ENCODE results near the gene APC.

The APC gene

DNA sequence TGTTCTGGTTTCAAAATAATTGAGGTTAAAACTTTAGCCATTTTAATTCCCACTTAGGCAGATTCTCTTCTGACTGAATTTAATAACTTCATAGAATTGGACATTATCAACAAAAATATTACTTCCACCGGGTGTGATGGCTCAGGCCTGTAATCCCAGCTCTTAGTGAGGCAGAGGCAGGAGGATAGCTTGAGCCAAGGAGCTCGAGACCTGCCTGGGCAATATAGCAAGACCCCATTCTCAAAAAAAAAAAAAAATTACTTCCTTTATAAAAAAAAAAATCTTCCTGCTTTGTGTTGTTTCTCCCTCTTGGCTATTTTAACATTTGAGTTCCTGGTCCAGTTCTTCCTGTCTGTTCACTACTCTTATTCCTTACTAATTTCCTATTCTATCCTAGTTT lies 18.0 kb downstream of the APC start:
- H3K27me3 ChIP-seq (ENCODE audit: control insufficient read depth, insufficient read depth, low read length), result no peaks in the 10 kb centered on the region
- peaks cover 6% of the 10 kb centered on the region for H3K36me3 ChIP-seq (ENCODE audit: control insufficient read depth, low read depth, low read length)
- no peak overlapping the region for H3K9ac ChIP-seq (ENCODE audit: low read length)
- H3K9me3 ChIP-seq (ENCODE audit: control insufficient read depth, low read depth, low read length), result no peaks in the 10 kb centered on the region
- H3K4me1 ChIP-seq (ENCODE audit: control insufficient read depth, low read depth, low read length), result no peaks in the 10 kb centered on the region
- H3K27ac ChIP-seq (ENCODE audit: low read length), result no peak overlapping the region
- no peak overlapping the region for H3K4me3 ChIP-seq (ENCODE audit: low read length)

DNA sequence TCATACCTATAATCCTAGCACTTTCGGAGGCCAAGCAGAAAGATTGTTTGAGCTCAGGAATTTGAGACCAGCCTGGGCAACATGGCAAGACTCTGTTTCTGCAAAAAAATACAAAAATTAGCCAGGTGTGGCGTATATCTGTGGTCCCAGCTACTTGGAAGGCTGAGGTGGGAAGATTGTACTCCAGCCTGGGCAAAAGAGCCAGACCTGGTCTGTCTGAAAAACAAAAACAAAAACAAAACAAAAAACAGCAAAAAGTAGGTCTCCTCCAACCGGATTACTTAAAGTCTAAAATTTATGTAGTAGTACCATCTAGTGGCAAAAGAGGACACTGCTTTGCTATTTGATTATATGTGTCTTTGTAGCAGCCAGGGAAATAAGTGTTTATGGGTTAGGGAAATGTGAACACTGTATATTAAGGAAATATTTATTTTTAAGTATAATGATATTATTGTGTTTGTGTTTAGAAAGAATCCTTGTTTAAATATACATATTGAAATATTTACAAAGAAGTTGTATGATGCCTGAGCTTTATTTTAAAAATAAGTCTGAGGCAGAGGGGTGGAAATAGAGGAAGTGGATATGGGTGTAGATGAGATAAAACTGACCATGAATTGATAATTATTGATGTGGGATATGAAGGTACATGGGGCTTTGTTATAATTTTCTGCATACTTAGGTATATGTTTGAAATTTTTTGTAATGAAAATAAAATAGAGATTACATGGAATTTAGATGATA lies 20.0 kb downstream of the APC start:
- Histone ChIP-seq H3K27ac (ENCODE audit: low read length) (no peak overlapping the region), H3K4me1 (ENCODE audit: control insufficient read depth, low read depth, low read length) (no peaks in the 10 kb centered on the region), H3K36me3 (ENCODE audit: control insufficient read depth, low read depth, low read length) (peaks cover 6% of the 10 kb centered on the region), H3K9me3 (ENCODE audit: control insufficient read depth, low read depth, low read length) (no peaks in the 10 kb centered on the region), H3K9ac (ENCODE audit: low read length) (no peak overlapping the region), H3K4me3 (ENCODE audit: low read length) (no peak overlapping the region), H3K27me3 (ENCODE audit: control insufficient read depth, insufficient read depth, low read length) (no peaks in the 10 kb centered on the region)

DNA sequence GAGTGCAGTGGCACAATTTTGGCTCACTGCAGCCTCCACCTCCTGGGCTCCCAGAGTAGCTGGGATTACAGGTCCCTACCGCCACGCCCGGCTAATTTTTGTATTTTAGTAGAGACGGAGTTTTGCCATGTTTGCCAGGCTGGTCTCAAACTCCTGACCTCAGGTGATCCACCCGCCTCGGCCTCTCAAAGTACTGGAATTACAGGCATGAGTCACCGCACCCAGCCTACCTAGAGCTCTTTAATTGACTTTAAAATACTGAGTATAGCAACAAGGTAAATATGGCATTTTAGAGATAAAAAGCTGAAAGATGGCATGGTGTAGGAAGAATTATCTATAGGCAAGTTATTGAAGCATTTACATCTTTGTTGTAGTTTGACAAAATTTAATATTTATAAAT lies 21.0 kb downstream of the APC start:
- no peak overlapping the region for H3K9ac ChIP-seq (ENCODE audit: low read length)
- H3K27me3 ChIP-seq (ENCODE audit: control insufficient read depth, insufficient read depth, low read length), result no peaks in the 10 kb centered on the region
- no peaks in the 10 kb centered on the region for H3K9me3 ChIP-seq (ENCODE audit: control insufficient read depth, low read depth, low read length)
- no peak overlapping the region for H3K27ac ChIP-seq (ENCODE audit: low read length)
- no peak overlapping the region for H3K4me3 ChIP-seq (ENCODE audit: low read length)
- no peaks in the 10 kb centered on the region for H3K4me1 ChIP-seq (ENCODE audit: control insufficient read depth, low read depth, low read length)
- H3K36me3 ChIP-seq (ENCODE audit: control insufficient read depth, low read depth, low read length), result peaks cover 6% of the 10 kb centered on the region

DNA sequence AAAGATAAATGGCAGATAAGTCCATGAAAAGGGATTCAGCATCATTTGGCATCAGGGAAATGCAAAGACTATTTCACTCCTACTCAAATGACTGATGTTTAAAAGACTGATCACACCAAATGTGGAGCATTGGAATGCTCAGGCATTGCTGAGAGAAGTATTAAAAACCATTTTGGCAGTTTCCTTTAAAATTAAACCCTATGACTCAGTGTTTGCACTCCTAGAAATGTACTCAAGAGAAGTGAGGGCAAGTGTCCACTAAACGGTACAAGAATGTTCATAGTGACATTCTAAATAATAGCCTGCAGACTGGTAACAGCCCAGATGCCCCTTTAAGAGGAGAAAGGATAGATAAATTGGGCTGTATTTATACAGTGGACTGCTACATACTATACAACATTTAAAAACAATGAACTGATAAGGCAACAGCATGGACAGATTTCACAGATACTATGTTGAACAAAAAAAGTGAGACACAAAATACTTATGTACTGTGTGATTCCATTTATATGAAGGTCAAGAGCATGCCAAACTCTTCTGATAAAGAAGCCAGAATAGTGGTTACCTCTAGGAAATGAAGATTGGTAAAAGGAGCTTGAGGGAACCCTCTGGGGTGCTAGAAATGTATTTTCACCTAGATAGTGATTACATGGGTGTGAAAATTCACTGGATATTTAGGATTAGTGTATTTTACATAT lies 24.6 kb downstream of the APC start:
- Histone ChIP-seq H3K9me3 (ENCODE audit: control insufficient read depth, low read depth, low read length) (no peaks in the 10 kb centered on the region), H3K27ac (ENCODE audit: low read length) (no peak overlapping the region), H3K9ac (ENCODE audit: low read length) (no peak overlapping the region), H3K4me1 (ENCODE audit: control insufficient read depth, low read depth, low read length) (no peaks in the 10 kb centered on the region), H3K4me3 (ENCODE audit: low read length) (no peak overlapping the region), H3K27me3 (ENCODE audit: control insufficient read depth, insufficient read depth, low read length) (no peaks in the 10 kb centered on the region), H3K36me3 (ENCODE audit: control insufficient read depth, low read depth, low read length) (peaks cover 12% of the 10 kb centered on the region)

DNA sequence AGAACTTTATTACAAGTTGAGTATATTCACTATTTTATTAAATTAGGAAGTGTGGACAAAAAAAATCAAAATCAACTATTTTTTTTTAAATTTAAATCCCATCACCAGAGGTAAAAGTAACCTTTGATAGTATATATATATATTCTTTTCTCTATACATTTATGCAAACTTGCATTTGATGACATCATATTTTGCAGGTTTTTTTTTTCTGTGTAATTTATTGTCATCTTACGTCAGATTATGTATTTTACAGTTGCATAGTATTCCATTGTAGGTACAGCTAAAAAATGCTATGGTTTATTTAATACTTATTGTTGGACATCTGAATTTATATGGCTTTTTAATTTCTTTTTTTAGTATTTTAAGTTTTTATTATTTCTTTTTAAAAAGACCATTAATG lies 25.5 kb downstream of the APC start:
- Histone ChIP-seq H3K4me3 (ENCODE audit: low read length) (no peak overlapping the region), H3K36me3 (ENCODE audit: control insufficient read depth, low read depth, low read length) (peaks cover 12% of the 10 kb centered on the region), H3K9ac (ENCODE audit: low read length) (no peak overlapping the region), H3K4me1 (ENCODE audit: control insufficient read depth, low read depth, low read length) (no peaks in the 10 kb centered on the region), H3K27me3 (ENCODE audit: control insufficient read depth, insufficient read depth, low read length) (no peaks in the 10 kb centered on the region), H3K9me3 (ENCODE audit: control insufficient read depth, low read depth, low read length) (no peaks in the 10 kb centered on the region), H3K27ac (ENCODE audit: low read length) (no peak overlapping the region)

DNA sequence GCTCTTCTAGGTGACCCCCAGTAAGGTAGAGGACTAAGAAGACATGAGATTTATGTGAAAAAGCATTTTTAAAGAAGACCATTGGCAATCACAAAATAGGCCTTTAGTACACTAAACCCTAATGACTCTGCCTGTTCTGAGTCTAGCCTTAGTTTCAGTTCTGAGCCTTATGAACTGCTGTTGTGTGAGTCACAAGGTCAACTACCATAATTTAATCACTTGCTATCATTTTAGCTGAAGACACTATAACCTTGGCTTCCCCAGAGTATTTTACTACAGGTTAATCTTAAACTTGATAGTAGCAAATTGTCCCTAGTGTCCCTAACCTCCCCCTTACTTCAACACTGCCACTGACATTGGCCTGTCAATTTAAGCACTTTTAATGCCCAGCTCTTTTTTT lies 34.4 kb downstream of the APC start:
- H3K4me3 ChIP-seq (ENCODE audit: low read length), result no peak overlapping the region
- peaks cover 15% of the 10 kb centered on the region for H3K36me3 ChIP-seq (ENCODE audit: control insufficient read depth, low read depth, low read length)
- H3K9ac ChIP-seq (ENCODE audit: low read length), result no peak overlapping the region
- no peak overlapping the region for H3K27ac ChIP-seq (ENCODE audit: low read length)
- H3K4me1 ChIP-seq (ENCODE audit: control insufficient read depth, low read depth, low read length), result no peaks in the 10 kb centered on the region
- no peaks in the 10 kb centered on the region for H3K27me3 ChIP-seq (ENCODE audit: control insufficient read depth, insufficient read depth, low read length)
- H3K9me3 ChIP-seq (ENCODE audit: control insufficient read depth, low read depth, low read length), result no peaks in the 10 kb centered on the region

DNA sequence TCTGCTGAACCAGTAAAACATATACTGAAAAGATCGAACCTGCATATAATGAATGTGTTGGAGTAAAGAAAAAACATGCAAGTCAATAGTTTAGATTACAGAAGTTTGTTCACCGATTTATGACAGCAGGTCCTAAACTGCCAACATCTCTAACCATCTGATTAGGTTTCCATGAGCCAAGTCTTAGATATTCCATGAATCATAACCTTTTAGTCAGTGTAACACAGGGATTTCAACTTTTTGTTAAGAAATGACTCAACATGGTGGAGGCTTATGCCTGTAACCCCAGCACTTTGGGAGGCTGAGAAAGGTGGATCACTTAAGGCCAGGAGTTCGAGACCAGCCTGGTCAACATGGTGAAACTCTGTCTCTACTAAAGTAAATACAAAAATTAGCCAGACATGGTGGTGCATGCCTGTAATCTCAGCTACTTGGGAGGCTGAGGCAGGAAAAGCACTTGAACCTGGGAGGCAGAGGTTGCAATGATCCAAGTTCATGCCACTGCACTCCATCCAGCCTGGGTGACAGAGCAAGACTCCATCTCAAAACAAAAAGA lies 38.7 kb downstream of the APC start:
- Histone ChIP-seq H3K27ac (ENCODE audit: low read length) (no peak overlapping the region), H3K9me3 (ENCODE audit: control insufficient read depth, low read depth, low read length) (no peaks in the 10 kb centered on the region), H3K4me1 (ENCODE audit: control insufficient read depth, low read depth, low read length) (no peaks in the 10 kb centered on the region)

DNA sequence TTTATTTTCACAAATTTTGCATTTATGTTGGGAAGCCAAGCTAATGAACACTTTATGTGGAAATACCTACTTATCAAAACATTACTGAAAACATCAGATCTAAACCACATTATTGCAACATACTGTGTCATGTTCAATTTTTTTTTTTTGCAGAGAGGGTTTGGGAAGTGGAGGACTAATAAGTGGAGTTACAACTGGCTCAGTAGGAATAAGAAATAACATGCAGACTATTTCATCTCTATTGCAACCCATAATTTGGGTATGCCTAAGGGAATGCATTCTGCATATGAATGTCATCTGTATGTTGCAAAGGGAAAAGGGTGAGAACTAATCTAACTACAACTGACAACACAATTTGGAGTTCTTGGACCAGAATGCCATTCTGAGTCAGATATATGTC lies 41.8 kb downstream of the APC start:
- no peak overlapping the region for H3K27ac ChIP-seq (ENCODE audit: low read length)
- peaks cover 20% of the 10 kb centered on the region for H3K36me3 ChIP-seq (ENCODE audit: control insufficient read depth, low read depth, low read length)
- no peaks in the 10 kb centered on the region for H3K4me1 ChIP-seq (ENCODE audit: control insufficient read depth, low read depth, low read length)
- no peak overlapping the region for H3K9ac ChIP-seq (ENCODE audit: low read length)
- no peak overlapping the region for H3K4me3 ChIP-seq (ENCODE audit: low read length)
- H3K27me3 ChIP-seq (ENCODE audit: control insufficient read depth, insufficient read depth, low read length), result no peaks in the 10 kb centered on the region
- H3K9me3 ChIP-seq (ENCODE audit: control insufficient read depth, low read depth, low read length), result no peaks in the 10 kb centered on the region

More for the DNA sequence above, 38.7 kb downstream of the APC start:
- no peak overlapping the region for H3K9ac ChIP-seq (ENCODE audit: low read length)
- H3K4me3 ChIP-seq (ENCODE audit: low read length), result no peak overlapping the region
- peaks cover 11% of the 10 kb centered on the region for H3K36me3 ChIP-seq (ENCODE audit: control insufficient read depth, low read depth, low read length)
- no peaks in the 10 kb centered on the region for H3K27me3 ChIP-seq (ENCODE audit: control insufficient read depth, insufficient read depth, low read length)

DNA sequence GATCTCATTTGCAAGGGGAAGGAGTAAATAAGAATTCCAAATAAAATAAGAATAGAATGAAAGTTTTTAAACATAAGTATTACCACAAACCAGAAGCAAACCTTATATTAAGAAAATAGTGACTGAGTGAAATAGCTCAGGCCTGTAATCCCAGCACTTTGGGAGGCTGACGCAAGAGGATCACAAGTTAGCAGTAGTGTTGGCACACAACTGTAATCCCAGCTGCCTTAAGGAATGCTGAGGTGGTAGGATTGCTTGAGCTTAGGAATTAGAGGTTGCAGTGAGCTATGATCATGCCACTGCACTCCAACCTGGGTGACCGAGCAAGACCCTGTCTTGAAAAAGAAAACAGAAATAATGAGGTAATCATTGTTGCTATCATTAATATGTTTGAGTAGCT lies 47.0 kb downstream of the APC start:
- Histone ChIP-seq H3K9ac (ENCODE audit: low read length) (no peak overlapping the region), H3K27me3 (ENCODE audit: control insufficient read depth, insufficient read depth, low read length) (no peaks in the 10 kb centered on the region), H3K9me3 (ENCODE audit: control insufficient read depth, low read depth, low read length) (no peaks in the 10 kb centered on the region), H3K4me1 (ENCODE audit: control insufficient read depth, low read depth, low read length) (no peaks in the 10 kb centered on the region), H3K36me3 (ENCODE audit: control insufficient read depth, low read depth, low read length) (peaks cover 17% of the 10 kb centered on the region), H3K4me3 (ENCODE audit: low read length) (no peak overlapping the region), H3K27ac (ENCODE audit: low read length) (no peak overlapping the region)

DNA sequence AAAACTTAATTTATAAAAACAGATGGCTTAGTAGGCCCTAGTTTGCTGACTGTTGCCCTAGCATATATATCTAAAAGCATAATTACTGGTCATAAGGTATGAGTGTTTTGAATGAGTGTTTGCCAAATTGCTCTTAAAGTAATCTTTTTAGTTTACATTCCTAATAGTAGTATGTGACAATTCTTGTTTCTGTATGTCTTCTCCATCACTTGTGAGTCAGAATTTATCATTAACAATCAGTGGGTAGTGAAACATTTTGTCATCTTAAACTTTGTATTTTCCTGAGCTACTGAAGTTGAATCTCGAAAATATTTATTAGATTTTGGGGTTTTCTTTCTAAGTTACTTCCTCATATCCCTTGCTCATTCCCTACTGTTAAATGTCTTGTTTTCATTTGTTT lies 49.6 kb downstream of the APC start:
- H3K4me3 ChIP-seq (ENCODE audit: low read length), result no peak overlapping the region
- H3K9ac ChIP-seq (ENCODE audit: low read length), result no peak overlapping the region
- no peaks in the 10 kb centered on the region for H3K4me1 ChIP-seq (ENCODE audit: control insufficient read depth, low read depth, low read length)
- H3K27me3 ChIP-seq (ENCODE audit: control insufficient read depth, insufficient read depth, low read length), result no peaks in the 10 kb centered on the region
- no peaks in the 10 kb centered on the region for H3K9me3 ChIP-seq (ENCODE audit: control insufficient read depth, low read depth, low read length)
- H3K36me3 ChIP-seq (ENCODE audit: control insufficient read depth, low read depth, low read length), result peaks cover 6% of the 10 kb centered on the region
- no peak overlapping the region for H3K27ac ChIP-seq (ENCODE audit: low read length)

DNA sequence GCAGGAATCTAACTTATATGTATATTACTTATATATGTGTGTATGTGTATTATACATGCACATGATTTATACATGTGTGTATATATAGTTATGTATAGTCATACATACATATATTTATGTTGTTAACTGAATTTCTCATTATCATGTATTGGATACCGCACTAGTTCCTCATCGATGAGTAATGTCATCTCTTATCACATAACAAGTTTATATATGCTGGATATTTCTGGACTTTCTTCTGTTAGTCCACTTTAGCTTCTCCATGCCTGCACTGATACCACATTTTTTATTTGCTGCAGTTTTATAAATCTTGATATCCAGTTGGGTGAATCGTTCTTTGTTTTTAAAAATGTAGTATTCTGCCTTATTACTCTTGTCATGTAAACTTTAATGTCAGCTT lies 50.2 kb downstream of the APC start:
- H3K27me3 ChIP-seq (ENCODE audit: control insufficient read depth, insufficient read depth, low read length), result no peaks in the 10 kb centered on the region
- peaks cover 3% of the 10 kb centered on the region for H3K4me1 ChIP-seq (ENCODE audit: control insufficient read depth, low read depth, low read length)
- no peak overlapping the region for H3K4me3 ChIP-seq (ENCODE audit: low read length)
- peaks cover 3% of the 10 kb centered on the region for H3K36me3 ChIP-seq (ENCODE audit: control insufficient read depth, low read depth, low read length)
- H3K9ac ChIP-seq (ENCODE audit: low read length), result no peak overlapping the region
- H3K9me3 ChIP-seq (ENCODE audit: control insufficient read depth, low read depth, low read length), result no peaks in the 10 kb centered on the region
- no peak overlapping the region for H3K27ac ChIP-seq (ENCODE audit: low read length)

DNA sequence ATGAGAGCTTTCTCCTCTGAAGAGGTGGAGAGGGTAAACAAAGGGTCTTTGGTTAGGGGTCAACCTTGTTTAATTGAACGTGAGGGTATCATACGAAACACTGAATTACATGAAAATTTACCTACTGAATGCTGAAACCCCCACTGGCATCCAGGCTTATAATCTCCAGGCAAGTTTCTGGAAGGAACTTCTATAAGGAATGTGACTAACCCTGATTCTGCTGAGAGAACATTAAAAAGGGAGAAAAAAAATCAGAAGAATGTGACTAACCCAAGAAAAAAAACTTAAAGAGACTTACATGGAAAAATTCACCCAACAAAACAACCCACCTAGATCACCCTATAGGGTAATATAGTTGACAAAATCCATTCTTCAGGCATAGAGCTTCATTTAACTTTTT lies 55.5 kb downstream of the APC start:
- Histone ChIP-seq H3K4me3 (ENCODE audit: low read length) (no peak overlapping the region), H3K4me1 (ENCODE audit: control insufficient read depth, low read depth, low read length) (peaks cover 39% of the 10 kb centered on the region), H3K27me3 (ENCODE audit: control insufficient read depth, insufficient read depth, low read length) (no peaks in the 10 kb centered on the region), H3K9ac (ENCODE audit: low read length) (no peak overlapping the region), H3K27ac (ENCODE audit: low read length) (no peak overlapping the region), H3K36me3 (ENCODE audit: control insufficient read depth, low read depth, low read length) (peaks cover 13% of the 10 kb centered on the region), H3K9me3 (ENCODE audit: control insufficient read depth, low read depth, low read length) (no peaks in the 10 kb centered on the region)
